ENCODE data around the gene TEKT4. TPM values are rescaled to one million over a fixed set of nuclear protein-coding genes. Genes with fewer than 3 reads are reported as not detected.
"Not testable (repeated sequence)": the region's sequence is repeated elsewhere in the genome, so short reads cannot be mapped to it uniquely, and the experiment has no call there.

Gene TEKT4
- total RNA-seq, 2 experiments from 2014 or later: not detected

- Mint-ChIP-seq H3K27me3 (peaks cover 34% of the 10 kb centered on the region), H3K27ac (no peak overlapping the region), H3K4me1 (no peaks in the 10 kb centered on the region), H3K4me3 (no peak overlapping the region), H3K9me3 (no peaks in the 10 kb centered on the region), H3K36me3 (no peaks in the 10 kb centered on the region)
- DNase-seq: no peak
Measured at GRCh38 chr2:94873362-94874276, 2.4 kb downstream of the TEKT4 start.

GRCh38 chr2:94874277-94874997, 3.2 kb downstream of the TEKT4 start:
- Mint-ChIP-seq H3K36me3 (no peaks in the 10 kb centered on the region), H3K4me3 (no peak overlapping the region), H3K4me1 (no peaks in the 10 kb centered on the region), H3K27ac (no peak overlapping the region), H3K9me3 (no peaks in the 10 kb centered on the region), H3K27me3 (peaks cover 34% of the 10 kb centered on the region)
- peak; percentile 74 for DNase-seq

GRCh38 chr2:94875064-94875819, 4.0 kb downstream of the TEKT4 start:
- Mint-ChIP-seq H3K27me3 (peaks cover 34% of the 10 kb centered on the region), H3K9me3 (no peaks in the 10 kb centered on the region), H3K4me3 (no peak overlapping the region), H3K27ac (no peak overlapping the region), H3K4me1 (no peaks in the 10 kb centered on the region), H3K36me3 (no peaks in the 10 kb centered on the region)
- no peak for DNase-seq

GRCh38 chr2:94875820-94876522, 4.7 kb downstream of the TEKT4 start:
- Mint-ChIP-seq H3K9me3 (no peaks in the 10 kb centered on the region), H3K4me3 (no peak overlapping the region), H3K36me3 (no peaks in the 10 kb centered on the region), H3K4me1 (no peaks in the 10 kb centered on the region), H3K27me3 (peaks cover 31% of the 10 kb centered on the region), H3K27ac (no peak overlapping the region)
- no peak for DNase-seq

- no peaks in the 10 kb centered on the region for H3K9me3 Mint-ChIP-seq
- H3K27me3 Mint-ChIP-seq: peaks cover 26% of the 10 kb centered on the region
- H3K36me3 Mint-ChIP-seq: no peaks in the 10 kb centered on the region
- DNase-seq: no peak
- H3K4me1 Mint-ChIP-seq: no peaks in the 10 kb centered on the region
- no peak overlapping the region for H3K27ac Mint-ChIP-seq
- H3K4me3 Mint-ChIP-seq: no peak overlapping the region
Measured at GRCh38 chr2:94876523-94876863, 5.3 kb downstream of the TEKT4 start.

GRCh38 chr2:94877129-94877528, 5.9 kb downstream of the TEKT4 start:
- no peak for DNase-seq
- H3K4me1 Mint-ChIP-seq: no peaks in the 10 kb centered on the region
- H3K36me3 Mint-ChIP-seq: no peaks in the 10 kb centered on the region
- no peaks in the 10 kb centered on the region for H3K9me3 Mint-ChIP-seq
- peaks cover 19% of the 10 kb centered on the region for H3K27me3 Mint-ChIP-seq
- no peak overlapping the region for H3K4me3 Mint-ChIP-seq
- H3K27ac Mint-ChIP-seq: no peak overlapping the region

- H3K4me1 Mint-ChIP-seq, H3K27ac Mint-ChIP-seq, DNase-seq, H3K9me3 Mint-ChIP-seq, H3K36me3 Mint-ChIP-seq, H3K27me3 Mint-ChIP-seq, H3K4me3 Mint-ChIP-seq: not testable (repeated sequence)
Measured at GRCh38 chr2:94878575-94878974, 7.3 kb downstream of the TEKT4 start.

- Mint-ChIP-seq H3K27ac (no peak overlapping the region), H3K4me1 (no peaks in the 10 kb centered on the region), H3K27me3 (peaks cover 5% of the 10 kb centered on the region), H3K36me3 (no peaks in the 10 kb centered on the region), H3K9me3 (peaks cover 10% of the 10 kb centered on the region), H3K4me3 (no peak overlapping the region)
- no peak for DNase-seq
Measured at GRCh38 chr2:94879314-94879981, 8.2 kb downstream of the TEKT4 start.

GRCh38 chr2:94879982-94880377, 8.8 kb downstream of the TEKT4 start:
- no peaks in the 10 kb centered on the region for H3K4me1 Mint-ChIP-seq
- H3K36me3 Mint-ChIP-seq: no peaks in the 10 kb centered on the region
- H3K27ac Mint-ChIP-seq: no peak overlapping the region
- no peak overlapping the region for H3K4me3 Mint-ChIP-seq
- peaks cover 7% of the 10 kb centered on the region for H3K27me3 Mint-ChIP-seq
- H3K9me3 Mint-ChIP-seq: peaks cover 14% of the 10 kb centered on the region
- DNase-seq: no peak

GRCh38 chr2:94880507-94880906, 9.3 kb downstream of the TEKT4 start:
- Mint-ChIP-seq H3K36me3 (no peaks in the 10 kb centered on the region), H3K27ac (no peak overlapping the region), H3K27me3 (peaks cover 5% of the 10 kb centered on the region), H3K9me3 (peaks cover 15% of the 10 kb centered on the region), H3K4me1 (no peaks in the 10 kb centered on the region), H3K4me3 (no peak overlapping the region)
- no peak for DNase-seq

GRCh38 chr2:94881070-94881469, 9.8 kb downstream of the TEKT4 start:
- DNase-seq: no peak
- Mint-ChIP-seq H3K9me3 (peaks cover 15% of the 10 kb centered on the region), H3K4me3 (no peak overlapping the region), H3K27ac (no peak overlapping the region), H3K27me3 (peaks cover 5% of the 10 kb centered on the region), H3K36me3 (no peaks in the 10 kb centered on the region), H3K4me1 (no peaks in the 10 kb centered on the region)

- Mint-ChIP-seq H3K27me3 (peaks cover 23% of the 10 kb centered on the region), H3K4me1 (no peaks in the 10 kb centered on the region), H3K9me3 (no peaks in the 10 kb centered on the region), H3K27ac (no peak overlapping the region), H3K36me3 (no peaks in the 10 kb centered on the region), H3K4me3 (no peak overlapping the region)
- no peak for DNase-seq
Measured at GRCh38 chr2:94890234-94890633, 19.0 kb downstream of the TEKT4 start.

GRCh38 chr2:94895273-94895672, 24.0 kb downstream of the TEKT4 start:
- DNase-seq, H3K4me3 Mint-ChIP-seq, H3K9me3 Mint-ChIP-seq, H3K4me1 Mint-ChIP-seq, H3K36me3 Mint-ChIP-seq, H3K27ac Mint-ChIP-seq: not testable (repeated sequence)
- peaks cover 22% of the 10 kb centered on the region for H3K27me3 Mint-ChIP-seq

GRCh38 chr2:94906976-94907375, 35.7 kb downstream of the TEKT4 start:
- H3K9me3 Mint-ChIP-seq, H3K27ac Mint-ChIP-seq, H3K4me3 Mint-ChIP-seq, H3K36me3 Mint-ChIP-seq, DNase-seq, H3K4me1 Mint-ChIP-seq: not testable (repeated sequence)
- peaks cover 15% of the 10 kb centered on the region for H3K27me3 Mint-ChIP-seq

Data from activated naive CD8-positive, alpha-beta T cell treated with anti-CD3 and anti-CD28 coated beads for 36 hours (primary cell).